Osteoblast (primary cell): Measurements from ENCODE around the gene IP6K2. TPM values are rescaled to one million over a fixed set of nuclear protein-coding genes. Genes with fewer than 3 reads are reported as not detected.

ENCODE experiments used
- DNase-seq: peaks from one replicate; pipeline ENCODE4 v3.0.0; 2011; ENCODE audit warnings: low spot score, mixed read lengths; ENCODE audit not compliant: insufficient read length; ENCODE audit errors: missing footprints
- H2AFZ ChIP-seq: 2 replicates; pipeline ENCODE4 v1.6.0; 2011; ENCODE audit warnings: mild to moderate bottlenecking, low read length
- H3K27ac ChIP-seq: 2 replicates; pipeline ENCODE4 v1.5.1; 2011; ENCODE audit warnings: mild to moderate bottlenecking, low read depth, low read length, moderate library complexity
- H3K27me3 ChIP-seq: 2 replicates; pipeline ENCODE4 v1.6.0; 2012; ENCODE audit warnings: mild to moderate bottlenecking, control low read depth, inconsistent platforms, low read length, moderate library complexity; ENCODE audit not compliant: insufficient read depth
- H3K36me3 ChIP-seq: 2 replicates; pipeline ENCODE4 v1.5.1; 2011; ENCODE audit warnings: mild to moderate bottlenecking, low read length, control low read depth, moderate library complexity; ENCODE audit not compliant: insufficient read depth
- H3K4me1 ChIP-seq: 2 replicates; pipeline ENCODE4 v1.5.1; 2011; ENCODE audit warnings: mild to moderate bottlenecking, low read length, control low read depth, moderate library complexity; ENCODE audit not compliant: insufficient read depth
- H3K4me2 ChIP-seq: 2 replicates; pipeline ENCODE4 v1.6.0; 2011; ENCODE audit warnings: mild to moderate bottlenecking, low read length; ENCODE audit not compliant: insufficient read depth
- H3K4me3 ChIP-seq: fragments of 200-600 bp; sonication (generic); 3 replicates; pipeline ENCODE4 v1.5.1; 2012; ENCODE audit warnings: mild to moderate bottlenecking, low read length, inconsistent platforms; ENCODE audit not compliant: insufficient read depth
- H3K79me2 ChIP-seq: 2 replicates; pipeline ENCODE4 v1.6.0; 2012; ENCODE audit warnings: mild to moderate bottlenecking, low read length, control low read depth, inconsistent platforms; ENCODE audit not compliant: insufficient read depth
- H3K9me3 ChIP-seq: 2 replicates; pipeline ENCODE4 v1.5.1; 2011; ENCODE audit warnings: low read depth, low read length, control low read depth
- H4K20me1 ChIP-seq: 2 replicates; pipeline ENCODE4 v1.6.0; 2012; ENCODE audit warnings: mild to moderate bottlenecking, low read length, control low read depth; ENCODE audit not compliant: insufficient read depth
- total RNA-seq: library from RNA; depleted of rRNA; stranded (reverse); fragments of >200 nt; gene quantifications from 2 replicates; pipeline ENCODE4 v1.2.3, GENCODE V29; 2012
- TF ChIP-seq, protein P1 (sequence below): IDR thresholded peaks from 2 replicates; pipeline ENCODE4 v1.5.1; 2011; ENCODE audit warnings: mild to moderate bottlenecking, low read depth, low read length, moderate library complexity; ENCODE audit errors: extremely low read depth

The IP6K2 gene
- total RNA-seq, 1 donor = 44.9 TPM

GRCh38 chr3:48681541-48681880 lies 35.5 kb downstream of the IP6K2 start:
- Histone ChIP-seq H3K9me3 (no peaks in the 10 kb centered on the region), H3K27ac (no peak overlapping the region), H3K79me2 (peaks cover 24% of the 10 kb centered on the region), H3K4me1 (peaks cover 25% of the 10 kb centered on the region), H3K4me3 (no peak overlapping the region), H4K20me1 (peaks cover 7% of the 10 kb centered on the region), H2AFZ (no peak overlapping the region), H3K27me3 (no peaks in the 10 kb centered on the region), H3K36me3 (peaks cover 39% of the 10 kb centered on the region), H3K4me2 (no peak overlapping the region)
- peak; percentile 66 for DNase-seq
- TF ChIP-seq, protein P1, sequence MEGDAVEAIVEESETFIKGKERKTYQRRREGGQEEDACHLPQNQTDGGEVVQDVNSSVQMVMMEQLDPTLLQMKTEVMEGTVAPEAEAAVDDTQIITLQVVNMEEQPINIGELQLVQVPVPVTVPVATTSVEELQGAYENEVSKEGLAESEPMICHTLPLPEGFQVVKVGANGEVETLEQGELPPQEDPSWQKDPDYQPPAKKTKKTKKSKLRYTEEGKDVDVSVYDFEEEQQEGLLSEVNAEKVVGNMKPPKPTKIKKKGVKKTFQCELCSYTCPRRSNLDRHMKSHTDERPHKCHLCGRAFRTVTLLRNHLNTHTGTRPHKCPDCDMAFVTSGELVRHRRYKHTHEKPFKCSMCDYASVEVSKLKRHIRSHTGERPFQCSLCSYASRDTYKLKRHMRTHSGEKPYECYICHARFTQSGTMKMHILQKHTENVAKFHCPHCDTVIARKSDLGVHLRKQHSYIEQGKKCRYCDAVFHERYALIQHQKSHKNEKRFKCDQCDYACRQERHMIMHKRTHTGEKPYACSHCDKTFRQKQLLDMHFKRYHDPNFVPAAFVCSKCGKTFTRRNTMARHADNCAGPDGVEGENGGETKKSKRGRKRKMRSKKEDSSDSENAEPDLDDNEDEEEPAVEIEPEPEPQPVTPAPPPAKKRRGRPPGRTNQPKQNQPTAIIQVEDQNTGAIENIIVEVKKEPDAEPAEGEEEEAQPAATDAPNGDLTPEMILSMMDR = no peak

GRCh38 chr3:48680811-48681540 lies 36.0 kb downstream of the IP6K2 start:
- no peaks in the 10 kb centered on the region for H3K9me3 ChIP-seq
- no peaks in the 10 kb centered on the region for H3K27me3 ChIP-seq
- TF ChIP-seq, protein P1 = no peak
- peaks cover 25% of the 10 kb centered on the region for H3K4me1 ChIP-seq
- H4K20me1 ChIP-seq = peaks cover 7% of the 10 kb centered on the region
- no peak overlapping the region for H3K4me2 ChIP-seq
- no peak overlapping the region for H3K27ac ChIP-seq
- no peak overlapping the region for H2AFZ ChIP-seq
- peaks cover 24% of the 10 kb centered on the region for H3K79me2 ChIP-seq
- DNase-seq = peak; percentile 73
- no peak overlapping the region for H3K4me3 ChIP-seq
- H3K36me3 ChIP-seq = peaks cover 39% of the 10 kb centered on the region

DNA sequence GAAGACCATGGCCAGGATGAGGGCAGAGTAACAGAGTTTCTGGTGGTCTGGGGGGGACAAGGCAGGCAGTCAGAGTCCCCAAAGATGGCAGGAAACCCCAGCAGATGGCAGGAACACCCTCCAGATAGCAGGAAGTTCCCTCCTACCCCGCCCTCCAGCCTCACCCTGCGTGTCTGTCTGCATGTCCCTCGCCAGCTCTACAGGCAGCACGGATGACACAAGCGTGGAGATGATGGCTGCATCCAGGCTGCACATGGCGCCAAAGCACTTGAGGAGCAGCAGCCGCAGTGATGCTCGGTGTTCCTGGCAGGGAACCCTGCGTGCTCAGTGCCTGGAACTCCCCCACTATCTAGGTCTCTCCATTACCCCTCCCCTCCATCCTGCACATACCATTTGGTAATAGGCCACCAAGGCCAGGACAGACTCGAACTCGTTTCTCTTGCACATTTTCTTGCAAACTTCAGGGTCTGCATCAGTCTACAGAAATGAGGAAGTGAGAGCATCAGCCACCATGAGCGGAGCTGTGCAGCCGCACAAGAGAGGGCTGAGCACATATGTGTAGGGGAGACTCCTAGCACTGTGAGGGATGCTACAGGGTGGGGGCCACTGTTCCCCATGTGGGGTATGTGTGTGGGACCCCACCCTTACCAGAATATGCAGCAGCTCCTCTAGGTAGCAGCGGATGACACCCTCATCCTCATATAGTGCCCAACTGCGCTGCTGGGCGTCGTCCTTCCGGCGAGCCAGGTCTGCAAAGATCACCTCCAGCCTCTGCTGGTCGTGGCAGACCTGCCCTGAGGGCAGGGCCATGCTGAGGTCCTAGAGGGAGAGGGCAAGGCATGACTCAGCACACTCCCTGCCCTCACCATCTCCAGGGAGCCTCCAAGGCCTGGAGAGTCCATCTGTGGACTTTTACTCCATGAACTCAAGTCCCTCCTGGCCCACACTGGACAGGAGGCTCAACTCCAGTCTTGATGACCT lies 37.3 kb downstream of the IP6K2 start:
- Histone ChIP-seq H3K27ac (no peak overlapping the region), H3K4me3 (no peak overlapping the region), H3K36me3 (peaks cover 43% of the 10 kb centered on the region), H3K4me2 (no peak overlapping the region), H2AFZ (no peak overlapping the region), H4K20me1 (peaks cover 7% of the 10 kb centered on the region), H3K79me2 (peaks cover 15% of the 10 kb centered on the region), H3K27me3 (no peaks in the 10 kb centered on the region), H3K9me3 (no peaks in the 10 kb centered on the region), H3K4me1 (peaks cover 20% of the 10 kb centered on the region)
- DNase-seq = peak; percentile 76
- TF ChIP-seq, protein P1 = no peak
